SU-DHL-6 (cell line): ENCODE measurements around the gene NLRP3.

ENCODE experiments used
- H2AFZ ChIP-seq: fragments of 200-600 bp; sonication (generic); 2 replicates; pipeline ENCODE4 v1.6.1; 2014; ENCODE audit warnings: low read depth, mild to moderate bottlenecking, moderate library complexity, mixed read lengths, antibody characterized with exemption, low read length; ENCODE audit not compliant: severe bottlenecking
- H3F3A ChIP-seq: fragments of 200-600 bp; shearing (Covaris generic); 2 replicates; pipeline ENCODE4 v1.6.0; 2016; ENCODE audit warnings: antibody characterized with exemption, mild to moderate bottlenecking; ENCODE audit not compliant: insufficient read depth
- H3K27ac ChIP-seq: fragments of 200-600 bp; sonication (generic); 2 replicates; pipeline ENCODE4 v1.5.1; 2016; ENCODE audit warnings: low read depth, mild to moderate bottlenecking, low read length, moderate library complexity, mixed read lengths
- H3K27me3 ChIP-seq: fragments of 200-600 bp; sonication (generic), shearing (Covaris generic); 2 replicates; pipeline ENCODE4 v1.6.0; 2014; ENCODE audit warnings: mild to moderate bottlenecking, low read length
- H3K36me3 ChIP-seq: fragments of 200-600 bp; sonication (generic); 2 replicates; pipeline ENCODE4 v1.6.1; 2014; ENCODE audit warnings: mild to moderate bottlenecking, low read length, mixed read lengths
- H3K4me2 ChIP-seq: fragments of 300-600, 200-600 bp; shearing (Covaris generic), sonication (generic); 2 replicates; pipeline ENCODE4 v1.6.0; 2014; ENCODE audit warnings: low read length, low read depth, mild to moderate bottlenecking; ENCODE audit not compliant: poor library complexity, severe bottlenecking
- H3K4me3 ChIP-seq: fragments of 200-600 bp; sonication (generic); 2 replicates; pipeline ENCODE4 v1.5.1; 2014; ENCODE audit warnings: antibody characterized with exemption, low read length, mild to moderate bottlenecking, mixed read lengths; ENCODE audit not compliant: insufficient read depth, poor library complexity, severe bottlenecking
- H3K79me2 ChIP-seq: fragments of 200-600 bp; sonication (generic); 2 replicates; pipeline ENCODE4 v1.6.1; 2014; ENCODE audit warnings: mild to moderate bottlenecking, low read length, moderate library complexity; ENCODE audit not compliant: insufficient read depth
- H3K9ac ChIP-seq: fragments of 200-600 bp; sonication (generic); 2 replicates; pipeline ENCODE4 v1.7.0; 2014; ENCODE audit warnings: mild to moderate bottlenecking, low read length
- H3K9me2 ChIP-seq: fragments of 200-600 bp; sonication (generic); replicated peaks from 2 replicates; pipeline ENCODE4 v1.6.1; 2014; ENCODE audit warnings: low read length; ENCODE audit not compliant: insufficient read depth
- H3K9me3 ChIP-seq: fragments of 200-600 bp; sonication (generic); 2 replicates; pipeline ENCODE4 v1.6.1; 2014; ENCODE audit warnings: low read length, mixed read lengths; ENCODE audit not compliant: insufficient read depth
- H4K20me1 ChIP-seq: fragments of 200-600 bp; sonication (generic); 2 replicates; pipeline ENCODE4 v1.6.1; 2014; ENCODE audit warnings: low read depth, mild to moderate bottlenecking, antibody characterized with exemption, low read length, moderate library complexity, mixed read lengths
- CTCF ChIP-seq: fragments of 200-600 bp; sonication (generic); IDR thresholded peaks from one replicate; pipeline ENCODE4 v1.5.1; 2017; ENCODE audit warnings: antibody characterized with exemption, mild to moderate bottlenecking, low read length, moderate library complexity; ENCODE audit not compliant: insufficient read depth, poor library complexity, severe bottlenecking
- EZH2phosphoT487 ChIP-seq: fragments of 200-600 bp; sonication (generic), shearing (Covaris generic); conservative IDR thresholded peaks from 2 replicates; pipeline ENCODE4 v1.6.1; 2018; ENCODE audit warnings: mild to moderate bottlenecking, antibody characterized with exemption, low read length, moderate library complexity, mixed read lengths

The NLRP3 gene

GRCh38 chr1:247430434-247430833 lies 14.5 kb downstream of the NLRP3 start:
- H3K27ac ChIP-seq: no peak overlapping the region
- TF ChIP-seq EZH2phosphoT487 (no peak), CTCF (no peak)
- no peaks in the 10 kb centered on the region for H3K9me2 ChIP-seq
- no peak overlapping the region for H3K4me2 ChIP-seq
- no peak overlapping the region for H3K4me3 ChIP-seq
- H3K27me3 ChIP-seq: no peaks in the 10 kb centered on the region
- H3K9me3 ChIP-seq: no peaks in the 10 kb centered on the region
- no peak overlapping the region for H2AFZ ChIP-seq
- H3K79me2 ChIP-seq: no peaks in the 10 kb centered on the region
- no peak overlapping the region for H3K9ac ChIP-seq
- H3K36me3 ChIP-seq: no peaks in the 10 kb centered on the region
- H4K20me1 ChIP-seq: no peaks in the 10 kb centered on the region
- H3F3A ChIP-seq: no peaks in the 10 kb centered on the region

GRCh38 chr1:247431643-247432042 lies 15.7 kb downstream of the NLRP3 start:
- Histone ChIP-seq H3K9me2 (no peaks in the 10 kb centered on the region), H3K36me3 (no peaks in the 10 kb centered on the region), H3K27ac (no peak overlapping the region), H3F3A (no peaks in the 10 kb centered on the region), H2AFZ (no peak overlapping the region), H4K20me1 (no peaks in the 10 kb centered on the region), H3K4me3 (no peak overlapping the region), H3K27me3 (no peaks in the 10 kb centered on the region), H3K79me2 (no peaks in the 10 kb centered on the region), H3K4me2 (no peak overlapping the region), H3K9me3 (no peaks in the 10 kb centered on the region), H3K9ac (no peak overlapping the region)
- TF ChIP-seq CTCF (no peak), EZH2phosphoT487 (no peak)

- no peaks in the 10 kb centered on the region for H3K36me3 ChIP-seq
- H3K4me3 ChIP-seq: no peak overlapping the region
- no peaks in the 10 kb centered on the region for H3K27me3 ChIP-seq
- H3K9me2 ChIP-seq: no peaks in the 10 kb centered on the region
- H4K20me1 ChIP-seq: no peaks in the 10 kb centered on the region
- no peak for TF ChIP-seq EZH2phosphoT487
- no peak for TF ChIP-seq CTCF
- no peak overlapping the region for H3K4me2 ChIP-seq
- H3K27ac ChIP-seq: no peak overlapping the region
- no peaks in the 10 kb centered on the region for H3K79me2 ChIP-seq
- no peaks in the 10 kb centered on the region for H3F3A ChIP-seq
- H3K9me3 ChIP-seq: no peaks in the 10 kb centered on the region
- H2AFZ ChIP-seq: no peak overlapping the region
- H3K9ac ChIP-seq: no peak overlapping the region
Observed at GRCh38 chr1:247434005-247434404, 18.0 kb downstream of the NLRP3 start.
